GM12892 (cell line): Measurements from ENCODE around the gene ADCY4.

ENCODE experiments used
- POLR2A ChIP-seq: IDR thresholded peaks from 2 replicates; pipeline ENCODE4 v1.6.1; 2011; ENCODE audit warnings: low read depth, low read length, control low read depth
- TAF1 ChIP-seq: IDR thresholded peaks from 2 replicates; pipeline ENCODE4 v1.6.1; 2011; ENCODE audit warnings: low read depth, mild to moderate bottlenecking, control low read depth, low read length, borderline replicate concordance

DNA sequence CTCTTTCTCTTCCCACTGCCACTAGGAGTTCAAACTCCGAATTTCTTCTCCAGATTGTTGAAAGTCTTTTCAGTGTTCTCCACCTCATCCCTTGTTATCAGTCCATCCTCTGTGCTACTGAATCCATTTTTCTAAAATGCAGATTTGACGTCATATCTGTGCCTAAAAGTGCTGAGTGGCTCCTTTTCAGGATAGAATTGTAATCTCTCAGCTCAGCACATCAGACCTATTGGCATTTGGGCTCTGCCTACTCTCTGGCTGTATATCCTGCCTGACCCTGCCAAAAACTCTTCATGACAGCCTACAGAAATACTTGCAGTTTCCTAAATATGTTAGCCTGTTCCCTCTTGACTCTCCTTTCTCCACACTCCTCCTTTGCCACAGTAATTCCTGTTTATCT lies 62.4 kb downstream of the ADCY4 start:
- no peak for TF ChIP-seq POLR2A
- no peak for TF ChIP-seq TAF1
